GM18498 (cell line): ENCODE measurements around the gene FARS2.

Experiments
- ATAC-seq: cut with Tn5 transposase; IDR thresholded peaks from one replicate; pipeline ENCODE4 v1.9.1; 2021; ENCODE audit warnings: mild to moderate bottlenecking, moderate library complexity; ENCODE audit not compliant: unreplicated experiment

FARS2 gene

GRCh38 chr6:5493806-5494205, 232.5 kb downstream of the FARS2 start:
- ATAC-seq: no peak

- ATAC-seq: no peak
Measured at GRCh38 chr6:5497896-5498578, 236.7 kb downstream of the FARS2 start.

- ATAC-seq: no peak
Measured at GRCh38 chr6:5498579-5498899, 237.2 kb downstream of the FARS2 start.

- ATAC-seq: no peak
Measured at GRCh38 chr6:5499644-5500306, 238.5 kb downstream of the FARS2 start.

- no peak for ATAC-seq
Measured at GRCh38 chr6:5501837-5502236, 240.5 kb downstream of the FARS2 start.

GRCh38 chr6:5504078-5504477, 242.8 kb downstream of the FARS2 start:
- ATAC-seq: no peak

- ATAC-seq: peak; percentile 58
Measured at GRCh38 chr6:5506149-5506548, 244.8 kb downstream of the FARS2 start.

GRCh38 chr6:5506597-5506996, 245.3 kb downstream of the FARS2 start:
- peak; percentile 32 for ATAC-seq

GRCh38 chr6:5507131-5507681, 245.9 kb downstream of the FARS2 start:
- peak; percentile 76 for ATAC-seq

- no peak for ATAC-seq
Measured at GRCh38 chr6:5509106-5509505, 247.8 kb downstream of the FARS2 start.

- no peak for ATAC-seq
Measured at GRCh38 chr6:5510331-5511133, 249.2 kb downstream of the FARS2 start.

- no peak for ATAC-seq
Measured at GRCh38 chr6:5511954-5512353, 250.6 kb downstream of the FARS2 start.

GRCh38 chr6:5512422-5512821, 251.1 kb downstream of the FARS2 start:
- ATAC-seq: no peak

- no peak for ATAC-seq
Measured at GRCh38 chr6:5513408-5513807, 252.1 kb downstream of the FARS2 start.

GRCh38 chr6:5514353-5514752, 253.0 kb downstream of the FARS2 start:
- ATAC-seq: no peak

GRCh38 chr6:5515200-5515599, 253.9 kb downstream of the FARS2 start:
- ATAC-seq: no peak

GRCh38 chr6:5516036-5516435, 254.7 kb downstream of the FARS2 start:
- ATAC-seq: no peak

- no peak for ATAC-seq
Measured at GRCh38 chr6:5517796-5518195, 256.5 kb downstream of the FARS2 start.

GRCh38 chr6:5518936-5519491, 257.7 kb downstream of the FARS2 start:
- ATAC-seq: no peak

GRCh38 chr6:5520796-5521195, 259.5 kb downstream of the FARS2 start:
- ATAC-seq: no peak

- no peak for ATAC-seq
Measured at GRCh38 chr6:5521322-5521721, 260.0 kb downstream of the FARS2 start.
